HepG2 (cell line): ENCODE measurements around the gene TOB1. TPM values are rescaled to one million over a fixed set of nuclear protein-coding genes. Genes with fewer than 3 reads are reported as not detected.

Experiments used
- ARHGAP35 ChIP-seq: sonication (generic); formaldehyde crosslinking; IDR thresholded peaks from 2 replicates; pipeline ENCODE4 v1.9.0; 2022; ENCODE audit warnings: mild to moderate bottlenecking, inconsistent platforms, moderate library complexity, missing genetic modification reagents, borderline replicate concordance
- DRAP1 ChIP-seq: IDR thresholded peaks from 2 replicates; pipeline ENCODE4 v1.6.1; 2016; ENCODE audit warnings: missing genetic modification reagents, missing compliant biosample characterization
- HMGXB4 ChIP-seq, 2 experiments: sonication (generic) in 1 of 2; formaldehyde crosslinking in 1 of 2; IDR thresholded peaks; 2 replicates each; pipeline versions ENCODE4 v1.4.0 to v1.6.1; 2018 to 2020; ENCODE audit warnings: missing genetic modification reagents in 2 of 2, borderline replicate concordance in 1 of 2, low read depth in 1 of 2, mild to moderate bottlenecking in 1 of 2, missing biosample characterization in 1 of 2
- HNF1B ChIP-seq: sonication (generic); formaldehyde crosslinking; IDR thresholded peaks from 2 replicates; pipeline ENCODE4 v1.5.1; 2020; ENCODE audit warnings: mild to moderate bottlenecking, moderate library complexity, missing genetic modification reagents
- HNF4A ChIP-seq: sonication (generic); formaldehyde crosslinking; IDR thresholded peaks from 2 replicates; pipeline ENCODE4 v1.4.0; 2020; ENCODE audit warnings: missing genetic modification reagents
- KDM6A ChIP-seq: IDR thresholded peaks from 2 replicates; pipeline ENCODE4 v1.6.1; 2016; ENCODE audit warnings: low read depth
- LBX2 ChIP-seq: sonication (generic); formaldehyde crosslinking; IDR thresholded peaks from 2 replicates; pipeline ENCODE4 v1.5.0; 2020; ENCODE audit warnings: missing genetic modification reagents, mild to moderate bottlenecking, borderline replicate concordance
- NAIF1 ChIP-seq: sonication (generic); formaldehyde crosslinking; IDR thresholded peaks from 2 replicates; pipeline ENCODE4 v1.5.0; 2020; ENCODE audit warnings: mild to moderate bottlenecking, missing genetic modification reagents, borderline replicate concordance
- NFYB ChIP-seq: sonication (generic); formaldehyde crosslinking; IDR thresholded peaks from 2 replicates; pipeline ENCODE4 v1.4.0; 2020; ENCODE audit warnings: missing genetic modification reagents
- ONECUT2 ChIP-seq: sonication (generic); formaldehyde crosslinking; IDR thresholded peaks from 2 replicates; pipeline ENCODE4 v1.4.0; 2020; ENCODE audit warnings: missing genetic modification reagents
- PHF5A ChIP-seq: IDR thresholded peaks from one replicate; pipeline ENCODE4 v1.6.1; 2018; ENCODE audit warnings: low read depth, missing genetic modification reagents; ENCODE audit not compliant: unreplicated experiment
- RBM22 ChIP-seq: fragments of 200-400 bp; formaldehyde crosslinking; optimal IDR thresholded peaks from 2 replicates; pipeline ENCODE3; 2017; ENCODE audit warnings: mild to moderate bottlenecking, low read length, moderate library complexity
- RFX5 ChIP-seq: IDR thresholded peaks from 2 replicates; pipeline ENCODE4 v1.6.1; 2011; ENCODE audit warnings: low read depth, low read length, improper control_type of control experiment
- TBL1XR1 ChIP-seq: fragments of 150-350 bp; IDR thresholded peaks from 2 replicates; pipeline ENCODE4 v1.6.1; 2014; ENCODE audit warnings: borderline replicate concordance, low read length; ENCODE audit not compliant: partially characterized antibody
- ZBTB34 ChIP-seq: sonication (generic); formaldehyde crosslinking; IDR thresholded peaks from 2 replicates; pipeline ENCODE4 v1.8.0; 2022; ENCODE audit warnings: mild to moderate bottlenecking, missing genetic modification reagents
- ZFP37 ChIP-seq: sonication (generic); formaldehyde crosslinking; IDR thresholded peaks from 2 replicates; pipeline ENCODE4 v1.4.0; 2020; ENCODE audit warnings: missing genetic modification reagents, borderline replicate concordance
- ZNF333 ChIP-seq: sonication (generic); formaldehyde crosslinking; IDR thresholded peaks from 2 replicates; pipeline ENCODE4 v1.4.0; 2020; ENCODE audit warnings: mild to moderate bottlenecking, missing genetic modification reagents, borderline replicate concordance
- ZNF335 ChIP-seq: sonication (generic); formaldehyde crosslinking; IDR thresholded peaks from 2 replicates; pipeline ENCODE4 v1.4.0; 2020; ENCODE audit warnings: missing genetic modification reagents
- ZNF710 ChIP-seq: sonication (generic); formaldehyde crosslinking; IDR thresholded peaks from 2 replicates; pipeline ENCODE4 v1.5.0; 2020; ENCODE audit warnings: mild to moderate bottlenecking, missing genetic modification reagents, borderline replicate concordance
- ZNF766 ChIP-seq: sonication (generic); formaldehyde crosslinking; IDR thresholded peaks from 2 replicates; pipeline ENCODE4 v1.5.0; 2020; ENCODE audit warnings: missing genetic modification reagents, borderline replicate concordance
- ZNF784 ChIP-seq: sonication (generic); formaldehyde crosslinking; IDR thresholded peaks from 2 replicates; pipeline ENCODE4 v1.5.1; 2020; ENCODE audit warnings: missing genetic modification reagents, mild to moderate bottlenecking, borderline replicate concordance
- polyA plus RNA-seq, 8 experiments: library from polyadenylated mRNA; depleted of rRNA in 3 of 8; stranded (reverse) in 7 of 8; unstranded in 1 of 8; fragments of >200 nt; fragmentation: Illumina TruSeq in 4 of 8; extraction: Trizol in 4 of 8; gene quantifications; 2 replicates each; pipeline versions ENCODE4 v1.2.1 to v1.2.3, GENCODE V29; 2011 to 2016; ENCODE audit warnings: low read depth in 4 of 8, missing spikeins in 1 of 8, mixed read lengths in 1 of 8; ENCODE audit not compliant: insufficient read depth in 1 of 8
- total RNA-seq, 5 experiments: library from RNA; depleted of rRNA; stranded (reverse); fragments of >200 nt; fragmentation: Illumina TruSeq; extraction: Trizol; gene quantifications; 2 replicates each; pipeline ENCODE4 v1.2.3, GENCODE V29; 2016; ENCODE audit warnings: low read depth in 1 of 5

TOB1 gene
- total and polyA plus RNA-seq, 2 of the 13 experiments (the other 11 are each of a cell fraction or from before 2014, with no cell fraction given): 21.9 to 57.7 TPM

- no peak for TF ChIP-seq HNF1B
- no peak for TF ChIP-seq NFYB (CRISPR knock-in tag)
- TF ChIP-seq DRAP1 (CRISPR knock-in tag): no peak
- TF ChIP-seq NAIF1 (CRISPR knock-in tag): no peak
- TF ChIP-seq PHF5A (CRISPR knock-in tag): no peak
- TF ChIP-seq ZNF333 (CRISPR knock-in tag): 0 out of 2 replicates have a peak, but pooled peaks have one; percentile 48
- no peak for TF ChIP-seq ZNF784 (CRISPR knock-in tag)
- TF ChIP-seq RBM22: no peak
- TF ChIP-seq ZNF335 (CRISPR knock-in tag): no peak
- TF ChIP-seq LBX2: peak; percentile 46; the same call in 1 of the 2 replicates
- 0 out of 4 replicates have a peak, but pooled peaks of 1 of the 2 experiments have one; percentile 41 for TF ChIP-seq HMGXB4 (CRISPR knock-in tag; IDR thresholded peaks at IDR 0.05; ENCODE audit: borderline replicate concordance in 1 of 2, low read depth in 1 of 2)
- TF ChIP-seq KDM6A (CRISPR knock-in tag): no peak
- TF ChIP-seq ARHGAP35 (CRISPR knock-in tag): no peak
- no peak for TF ChIP-seq ZBTB34 (CRISPR knock-in tag)
- no peak for TF ChIP-seq TBL1XR1
- TF ChIP-seq ZNF766 (CRISPR knock-in tag): no peak
- TF ChIP-seq RFX5: no peak
- TF ChIP-seq ZFP37 (CRISPR knock-in tag): no peak
- TF ChIP-seq ZNF710: no peak
- TF ChIP-seq HNF4A: no peak
- no peak for TF ChIP-seq ONECUT2 (CRISPR knock-in tag)
Measured at GRCh38 chr17:50883850-50884438, 17.8 kb upstream of the TOB1 start (continued).
